K562 (cell line): Measurements from ENCODE around the gene CPED1.

Experiments
- EZH2 ChIP-seq: IDR thresholded peaks from 2 replicates; pipeline ENCODE4 v1.6.1; 2012; ENCODE audit warnings: low read depth, mild to moderate bottlenecking, inconsistent platforms, low read length, borderline replicate concordance
- GTF2F1 ChIP-seq: IDR thresholded peaks from 2 replicates; pipeline ENCODE4 v1.6.1; 2011; ENCODE audit warnings: low read depth, low read length, improper control_type of control experiment
- JUND ChIP-seq, 2 experiments: IDR thresholded peaks; 2 replicates in 1 of 2; 3 replicates in 1 of 2; pipeline ENCODE4 v1.6.1; 2011; ENCODE audit warnings: borderline replicate concordance in 2 of 2, low read depth in 2 of 2, low read length in 2 of 2, improper control_type of control experiment in 1 of 2, missing biosample characterization in 1 of 2, missing genetic modification characterization in 1 of 2, missing genetic modification reagents in 1 of 2
- KAT2B ChIP-seq: IDR thresholded peaks from one replicate; pipeline ENCODE4 v1.6.1; 2012; ENCODE audit warnings: low read depth, mild to moderate bottlenecking, control low read depth, inconsistent platforms, low read length, moderate library complexity
- YY1 ChIP-seq, 3 experiments: IDR thresholded peaks; 2 replicates each; pipeline ENCODE4 v1.6.1; 2011; ENCODE audit warnings: low read length in 2 of 3, mild to moderate bottlenecking in 2 of 3, moderate library complexity in 2 of 3, borderline replicate concordance in 1 of 3, control low read depth in 1 of 3, low read depth in 1 of 3; ENCODE audit not compliant: insufficient read depth in 3 of 3, insufficient replicate concordance in 2 of 3, control insufficient read depth in 1 of 3, insufficient read length in 1 of 3; ENCODE audit errors: extremely low read depth in 1 of 3
- ZNF24 ChIP-seq: fragments of 450-650 bp; IDR thresholded peaks from 2 replicates; pipeline ENCODE4 v1.6.1; 2016

GRCh38 chr7:121008816-121009215, 20.3 kb downstream of the CPED1 start:
- TF ChIP-seq EZH2, result no peak
- no peak for TF ChIP-seq YY1 (IDR thresholded peaks at IDR 0.05; ENCODE audit: borderline replicate concordance in 1 of 3, control insufficient read depth in 1 of 3, extremely low read depth in 1 of 3, insufficient read depth in 3 of 3, insufficient read length in 1 of 3, insufficient replicate concordance in 2 of 3, low read depth in 1 of 3, low read length in 2 of 3)
- TF ChIP-seq JUND (IDR thresholded peaks at IDR 0.05; ENCODE audit: borderline replicate concordance, low read depth, low read length), result no peak
- TF ChIP-seq JUND (tag; IDR thresholded peaks at IDR 0.05; ENCODE audit: borderline replicate concordance, low read depth, low read length), result no peak
- no peak for TF ChIP-seq ZNF24
- no peak for TF ChIP-seq KAT2B
- no peak for TF ChIP-seq GTF2F1
